H1 (cell line): ENCODE measurements around the gene CYB561D2. TPM values are rescaled to one million over a fixed set of nuclear protein-coding genes. Genes with fewer than 3 reads are reported as not detected.

Experiments used
- CTCF ChIA-PET: fragments of 300-600 bp; sonication (Branson Sonifier 250); formaldehyde crosslinking; loops from one replicate; lab custom pipeline; 2021; ENCODE audit not compliant: partially characterized antibody; lab: Charles Lee
- POLR2A ChIA-PET: fragments of 300-600 bp; sonication (Branson Sonifier 250); formaldehyde crosslinking; loops from one replicate; lab custom pipeline; 2021; ENCODE audit warnings: inconsistent platforms; ENCODE audit not compliant: partially characterized antibody; lab: Charles Lee
- DNase-seq, 2 experiments: peaks; one replicate each; pipeline versions ENCODE4 v3.0.0 to v3.0.0-alpha.2; 2010 to 2022; ENCODE audit warnings: low spot score in 2 of 2, low read depth in 1 of 2, mixed read lengths in 1 of 2
- FAIRE-seq: peaks from 2 replicates; lab custom pipeline; 2011; peaks lifted over from hg19 to GRCh38; lab: Jason Lieb, UNC
- H2AFZ ChIP-seq: 2 replicates; pipeline ENCODE4 v1.8.1; 2012; ENCODE audit warnings: low read length, inconsistent platforms
- H2AK5ac ChIP-seq: 2 replicates; pipeline ENCODE4 v1.6.1; 2013; ENCODE audit warnings: low read depth, low read length
- H2BK120ac ChIP-seq: replicated peaks from 2 replicates; pipeline ENCODE3; 2013; ENCODE audit warnings: low read depth, low read length, inconsistent platforms
- H2BK12ac ChIP-seq: 2 replicates; pipeline ENCODE4 v1.6.1; 2013; ENCODE audit warnings: low read depth, low read length
- H2BK15ac ChIP-seq: 2 replicates; pipeline ENCODE4 v1.6.1; 2013; ENCODE audit warnings: low read length
- H2BK20ac ChIP-seq: 2 replicates; pipeline ENCODE4 v1.6.1; 2013; ENCODE audit warnings: low read length
- H2BK5ac ChIP-seq: 2 replicates; pipeline ENCODE4 v1.6.1; 2013; ENCODE audit warnings: low read depth, low read length
- H3K14ac ChIP-seq: 2 replicates; pipeline ENCODE4 v1.6.1; 2013; ENCODE audit warnings: inconsistent platforms; ENCODE audit not compliant: insufficient read length
- H3K18ac ChIP-seq: 2 replicates; pipeline ENCODE4 v1.6.1; 2013; ENCODE audit warnings: low read length; ENCODE audit errors: extremely low read depth
- H3K23ac ChIP-seq: 2 replicates; pipeline ENCODE4 v1.6.1; 2013; ENCODE audit warnings: inconsistent platforms; ENCODE audit not compliant: insufficient read length
- H3K23me2 ChIP-seq: 2 replicates; pipeline ENCODE4 v1.6.1; 2013; ENCODE audit warnings: low read depth, low read length
- H3K27ac ChIP-seq: 2 replicates; pipeline ENCODE4 v1.6.1; 2011; ENCODE audit warnings: low read depth, low read length, inconsistent platforms
- H3K27me3 ChIP-seq, 4 experiments: replicated peaks in 1 of 4; 1 replicate in 1 of 4; 2 replicates in 3 of 4; pipeline versions ENCODE4 v1.6.1 to v1.8.1; 2011 to 2013; ENCODE audit warnings: low read length in 3 of 4, mild to moderate bottlenecking in 3 of 4, inconsistent platforms in 2 of 4, mixed read lengths in 2 of 4, moderate library complexity in 1 of 4; ENCODE audit not compliant: control insufficient read depth in 3 of 4, insufficient read depth in 3 of 4; ENCODE audit errors: extremely low read depth in 1 of 4
- H3K36me3 ChIP-seq, 4 experiments: 2 replicates each; pipeline versions ENCODE4 v1.6.1 to v1.8.1; 2011 to 2013; ENCODE audit warnings: mild to moderate bottlenecking in 4 of 4, low read length in 3 of 4, moderate library complexity in 2 of 4, control low read depth in 1 of 4, inconsistent platforms in 1 of 4; ENCODE audit not compliant: insufficient read depth in 4 of 4, control insufficient read depth in 2 of 4
- H3K4ac ChIP-seq: replicated peaks from 2 replicates; pipeline ENCODE3; 2013; ENCODE audit warnings: low read length, low read depth, mixed read lengths, inconsistent platforms; ENCODE audit not compliant: insufficient read length
- H3K4me1 ChIP-seq, 4 experiments: replicated peaks in 1 of 4; 1 replicate in 1 of 4; 2 replicates in 3 of 4; pipeline versions ENCODE4 v1.6.1 to v1.8.1; 2011 to 2013; ENCODE audit warnings: low read length in 3 of 4, inconsistent platforms in 2 of 4, mixed read lengths in 1 of 4; ENCODE audit not compliant: insufficient read depth in 4 of 4, control insufficient read depth in 3 of 4
- H3K4me2 ChIP-seq, 2 experiments: 2 replicates each; pipeline versions ENCODE4 v1.6.1 to v1.8.1; 2011 to 2013; ENCODE audit warnings: low read depth in 2 of 2, low read length in 2 of 2, control low read depth in 1 of 2, inconsistent platforms in 1 of 2, mild to moderate bottlenecking in 1 of 2; ENCODE audit not compliant: insufficient read depth in 1 of 2
- H3K4me3 ChIP-seq, 4 experiments: fragments of 200-600, 300-600 bp in 1 of 4; sonication (generic), shearing (Covaris generic), sonication (Bioruptor Twin) in 1 of 4; 2 replicates each; pipeline versions ENCODE4 v1.5.1 to v1.8.1; 2011 to 2016; ENCODE audit warnings: low read length in 4 of 4, low read depth in 3 of 4, control low read depth in 2 of 4, inconsistent platforms in 2 of 4, mild to moderate bottlenecking in 2 of 4, mixed read lengths in 1 of 4, moderate library complexity in 1 of 4; ENCODE audit not compliant: insufficient read depth in 2 of 4; ENCODE audit errors: extremely low read depth in 1 of 4
- H3K56ac ChIP-seq: replicated peaks from 2 replicates; pipeline ENCODE3; 2013; ENCODE audit warnings: low read depth, mild to moderate bottlenecking, mixed read lengths, low read length, inconsistent platforms; ENCODE audit not compliant: insufficient read length
- H3K79me1 ChIP-seq: 2 replicates; pipeline ENCODE4 v1.6.1; 2013; ENCODE audit warnings: low read depth, low read length, control low read depth
- H3K79me2 ChIP-seq, 2 experiments: 2 replicates each; pipeline versions ENCODE4 v1.6.1 to v1.8.1; 2012 to 2013; ENCODE audit warnings: low read length in 2 of 2, mild to moderate bottlenecking in 2 of 2, inconsistent platforms in 1 of 2; ENCODE audit not compliant: insufficient read depth in 2 of 2, control insufficient read depth in 1 of 2
- H3K9ac ChIP-seq, 4 experiments: replicated peaks in 1 of 4; 1 replicate in 1 of 4; 2 replicates in 3 of 4; pipeline versions ENCODE4 v1.6.1 to v1.8.1; 2011 to 2013; ENCODE audit warnings: low read depth in 3 of 4, low read length in 3 of 4, control low read depth in 2 of 4, mild to moderate bottlenecking in 2 of 4, moderate library complexity in 2 of 4, inconsistent platforms in 1 of 4; ENCODE audit errors: extremely low read depth in 1 of 4
- H3K9me3 ChIP-seq, 2 experiments: 2 replicates each; pipeline versions ENCODE4 v1.6.1 to v1.8.1; 2012 to 2013; ENCODE audit warnings: mild to moderate bottlenecking in 2 of 2, moderate library complexity in 2 of 2, control low read depth in 1 of 2, inconsistent platforms in 1 of 2, low read depth in 1 of 2, low read length in 1 of 2, mixed read lengths in 1 of 2; ENCODE audit not compliant: insufficient read depth in 2 of 2
- H4K20me1 ChIP-seq, 2 experiments: replicated peaks in 1 of 2; 2 replicates each; pipeline versions ENCODE3 to v1.8.1; 2011 to 2013; ENCODE audit warnings: inconsistent platforms in 2 of 2, low read length in 2 of 2, mild to moderate bottlenecking in 1 of 2; ENCODE audit not compliant: insufficient read depth in 2 of 2, control insufficient read depth in 1 of 2
- H4K5ac ChIP-seq: 2 replicates; pipeline ENCODE4 v1.6.1; 2013; ENCODE audit warnings: low read length, low read depth, mixed read lengths, inconsistent platforms; ENCODE audit not compliant: insufficient read length
- H4K8ac ChIP-seq: 2 replicates; pipeline ENCODE4 v1.8.0; 2013; ENCODE audit warnings: mild to moderate bottlenecking, moderate library complexity, low read length, inconsistent platforms; ENCODE audit not compliant: insufficient read depth; ENCODE audit errors: extremely low read depth
- H4K91ac ChIP-seq: replicated peaks from 2 replicates; pipeline ENCODE3; 2013; ENCODE audit warnings: low read length, mixed read lengths, inconsistent platforms; ENCODE audit not compliant: insufficient read length
- EZH2 ChIP-seq: fragments of 200-600 bp; sonication (generic); IDR thresholded peaks from 2 replicates; pipeline ENCODE4 v1.7.1; 2012; ENCODE audit warnings: low read depth, mild to moderate bottlenecking, moderate library complexity, low read length, inconsistent platforms; ENCODE audit not compliant: severe bottlenecking
- GTF2F1 ChIP-seq: IDR thresholded peaks from 2 replicates; pipeline ENCODE4 v1.6.1; 2012; ENCODE audit warnings: low read depth, low read length, improper control_type of control experiment, borderline replicate concordance
- HDAC2 ChIP-seq, 2 experiments: fragments of 300-600 bp in 1 of 2; sonication (generic) in 1 of 2; IDR thresholded peaks; 2 replicates each; pipeline ENCODE4 v1.6.1; 2011 to 2012; ENCODE audit warnings: low read depth in 2 of 2, low read length in 2 of 2, mild to moderate bottlenecking in 2 of 2, moderate library complexity in 2 of 2, borderline replicate concordance in 1 of 2, inconsistent platforms in 1 of 2
- KDM4A ChIP-seq: IDR thresholded peaks from one replicate; pipeline ENCODE4 v1.7.1; 2012; ENCODE audit warnings: low read depth, mild to moderate bottlenecking, moderate library complexity, low read length, inconsistent platforms; ENCODE audit not compliant: severe bottlenecking
- KDM5A ChIP-seq: fragments of 200-600 bp; IDR thresholded peaks from 2 replicates; pipeline ENCODE4 v1.7.1; 2012; ENCODE audit warnings: mild to moderate bottlenecking, low read length, inconsistent platforms, mixed read lengths
- NANOG ChIP-seq: IDR thresholded peaks from 2 replicates; pipeline ENCODE4 v1.6.1; 2011; ENCODE audit warnings: low read length, low read depth, mild to moderate bottlenecking, inconsistent platforms; ENCODE audit not compliant: insufficient read depth, poor library complexity, severe bottlenecking
- SIN3A ChIP-seq, 2 experiments: IDR thresholded peaks in 1 of 2; conservative IDR thresholded peaks in 1 of 2; 2 replicates each; pipeline ENCODE4 v1.6.1; 2011 to 2012; ENCODE audit warnings: low read length in 2 of 2, improper control_type of control experiment in 1 of 2, low read depth in 1 of 2, mild to moderate bottlenecking in 1 of 2
- SRF ChIP-seq: IDR thresholded peaks from 2 replicates; pipeline ENCODE4 v1.6.1; 2011; ENCODE audit warnings: mild to moderate bottlenecking, low read depth, low read length, moderate library complexity
- TAF1 ChIP-seq: IDR thresholded peaks from 2 replicates; pipeline ENCODE4 v1.6.1; 2011; ENCODE audit warnings: mild to moderate bottlenecking, low read depth, low read length
- WGBS, 2 experiments: shearing (Covaris generic) in 1 of 2; methylation state at CpG; one replicate each; pipeline versions ENCODE4 v1.1.6 to v1.1.7; 2013 to 2015; ENCODE audit warnings: low lambda C conversion rate in 2 of 2, mixed read lengths in 2 of 2, inconsistent platforms in 1 of 2, low coverage in 1 of 2, missing lambda C conversion rate in 1 of 2; ENCODE audit not compliant: insufficient replicate concordance in 2 of 2, insufficient coverage in 1 of 2, insufficient read length in 1 of 2; ENCODE audit errors: extremely low coverage in 1 of 2, missing lambda C conversion rate in 1 of 2; 5-methylcytosine and 5-hydroxymethylcytosine counted together
- polyA plus RNA-seq, 7 experiments: library from polyadenylated mRNA; depleted of rRNA in 3 of 7; stranded (reverse) in 5 of 7; unstranded in 2 of 7; fragments of >200 nt in 5 of 7; fragments of 200-250 nt in 2 of 7; gene quantifications; 1 replicate in 5 of 7; 2 replicates in 1 of 7; 4 replicates in 1 of 7; pipeline versions ENCODE4 v1.2.1 to v1.2.3, GENCODE V29; 2011 to 2013; ENCODE audit warnings: missing spikeins in 2 of 7, mixed read lengths in 2 of 7
- total RNA-seq: library from RNA; stranded (reverse); fragmentation: NEBNext Ultra II Directional; extraction: Animal tissue kit (Norgen Biotek cat#: 25700); gene quantifications from 2 replicates; pipeline ENCODE4 v1.2.1, GENCODE V29; 2021
- TF ChIP-seq, protein P1 (sequence below), 3 experiments: IDR thresholded peaks; 1 replicate in 2 of 3; 2 replicates in 1 of 3; pipeline versions ENCODE4 v1.5.1 to v1.6.1; 2011; ENCODE audit warnings: low read length in 3 of 3, mild to moderate bottlenecking in 3 of 3, inconsistent platforms in 2 of 3, low read depth in 1 of 3, moderate library complexity in 1 of 3; ENCODE audit not compliant: insufficient read depth in 1 of 3; ENCODE audit errors: control extremely low read depth in 1 of 3

CYB561D2 gene
- total and polyA plus RNA-seq, 2 of the 8 experiments (the other 6 are each of a cell fraction or from before 2014, with no cell fraction given): 9.8 to 34.0 TPM

DNA sequence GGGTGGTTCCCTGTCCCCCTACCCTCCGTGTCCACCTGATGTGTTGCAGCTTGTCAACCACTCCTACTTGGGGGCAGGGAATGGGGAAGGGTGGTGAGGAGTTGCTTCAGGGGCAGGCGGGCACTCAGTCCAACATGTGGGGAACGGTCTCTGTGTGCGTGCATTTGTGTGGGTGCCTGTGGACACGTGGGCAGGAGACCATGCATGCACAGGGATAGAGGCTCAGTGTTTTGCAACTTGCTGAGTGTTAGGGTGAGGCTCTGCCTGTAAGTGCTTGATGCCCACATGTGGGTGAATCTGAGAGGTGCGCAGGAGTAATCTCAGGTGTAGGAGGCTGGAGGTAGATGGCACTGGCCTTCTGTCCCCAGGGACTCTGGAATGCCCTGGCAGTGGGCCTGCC lies 33.1 kb downstream of the CYB561D2 start:
- Histone ChIP-seq H3K18ac (no peak overlapping the region), H2BK12ac (no peak overlapping the region), H3K4me3 (no peak overlapping the region), H3K9me3 (no peaks in the 10 kb centered on the region), H3K79me1 (no peaks in the 10 kb centered on the region), H3K79me2 (no peaks in the 10 kb centered on the region), H2BK5ac (no peak overlapping the region), H3K23ac (no peak overlapping the region), H3K4me1 (peaks cover 0 to 2% (median 2%) of the 10 kb centered on the region in 4 experiments; a peak in 3 of 7 replicates), H4K5ac (no peak overlapping the region), H2BK120ac (no peak overlapping the region), H3K56ac (no peak overlapping the region), H3K23me2 (no peaks in the 10 kb centered on the region), H3K14ac (no peak overlapping the region), H3K36me3 (no peaks in the 10 kb centered on the region), H4K20me1 (peaks cover 2 to 6% of the 10 kb centered on the region in 2 experiments), H3K27ac (no peak overlapping the region), H3K9ac (no peak overlapping the region), H2AFZ (no peak overlapping the region), H3K4ac (no peak overlapping the region), H2BK15ac (no peak overlapping the region), H2BK20ac (0 out of 2 replicates have a peak overlapping the region, but pooled peaks have one; percentile 67), H4K91ac (no peak overlapping the region), H3K4me2 (no peak overlapping the region), H4K8ac (no peak overlapping the region), H2AK5ac (no peak overlapping the region), H3K27me3 (peaks cover 0 to 3% (median 0%) of the 10 kb centered on the region in 4 experiments; a peak in 1 of 7 replicates)
- FAIRE-seq (no peak), DNase-seq (no peak)
- ChIA-PET CTCF (interaction anchor here (0.6 kb wide), 2 partner anchors 45 to 158 kb away, joined by 3 read pairs; no protein-coding TSS in a partner anchor), POLR2A (no interaction called here)
- 85% methylated on average over 6 of the region's 6 CpGs; no CpG with 5 or more reads in 1 of the 2 experiments for WGBS, 2 experiments
- TF ChIP-seq KDM4A (no peak), KDM5A (no peak), TAF1 (no peak), GTF2F1 (no peak), EZH2 (no peak), NANOG (no peak), SRF (no peak), HDAC2 (IDR thresholded peaks at IDR 0.05; ENCODE audit: borderline replicate concordance in 1 of 2, low read depth in 2 of 2, low read length in 2 of 2) (no peak), SIN3A (conservative IDR thresholded peaks at IDR 0.05 in 1 of 2, IDR thresholded peaks at IDR 0.05 in 1 of 2; ENCODE audit: low read depth in 1 of 2, low read length in 2 of 2) (no peak)
- TF ChIP-seq, protein P1, sequence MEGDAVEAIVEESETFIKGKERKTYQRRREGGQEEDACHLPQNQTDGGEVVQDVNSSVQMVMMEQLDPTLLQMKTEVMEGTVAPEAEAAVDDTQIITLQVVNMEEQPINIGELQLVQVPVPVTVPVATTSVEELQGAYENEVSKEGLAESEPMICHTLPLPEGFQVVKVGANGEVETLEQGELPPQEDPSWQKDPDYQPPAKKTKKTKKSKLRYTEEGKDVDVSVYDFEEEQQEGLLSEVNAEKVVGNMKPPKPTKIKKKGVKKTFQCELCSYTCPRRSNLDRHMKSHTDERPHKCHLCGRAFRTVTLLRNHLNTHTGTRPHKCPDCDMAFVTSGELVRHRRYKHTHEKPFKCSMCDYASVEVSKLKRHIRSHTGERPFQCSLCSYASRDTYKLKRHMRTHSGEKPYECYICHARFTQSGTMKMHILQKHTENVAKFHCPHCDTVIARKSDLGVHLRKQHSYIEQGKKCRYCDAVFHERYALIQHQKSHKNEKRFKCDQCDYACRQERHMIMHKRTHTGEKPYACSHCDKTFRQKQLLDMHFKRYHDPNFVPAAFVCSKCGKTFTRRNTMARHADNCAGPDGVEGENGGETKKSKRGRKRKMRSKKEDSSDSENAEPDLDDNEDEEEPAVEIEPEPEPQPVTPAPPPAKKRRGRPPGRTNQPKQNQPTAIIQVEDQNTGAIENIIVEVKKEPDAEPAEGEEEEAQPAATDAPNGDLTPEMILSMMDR (IDR thresholded peaks at IDR 0.05; ENCODE audit: control extremely low read depth in 1 of 3, insufficient read depth in 1 of 3, low read depth in 1 of 3, low read length in 3 of 3): no peak
